ENCODE results near the gene CACUL1. TPM values are rescaled to one million over a fixed set of nuclear protein-coding genes. Genes with fewer than 3 reads are reported as not detected.
"Not testable (repeated sequence)": the region's sequence is repeated elsewhere in the genome, so short reads cannot be mapped to it uniquely, and the experiment has no call there.

CACUL1 gene
- total RNA-seq, 1 donor from 2014 or later, result 34.0 TPM

DNA sequence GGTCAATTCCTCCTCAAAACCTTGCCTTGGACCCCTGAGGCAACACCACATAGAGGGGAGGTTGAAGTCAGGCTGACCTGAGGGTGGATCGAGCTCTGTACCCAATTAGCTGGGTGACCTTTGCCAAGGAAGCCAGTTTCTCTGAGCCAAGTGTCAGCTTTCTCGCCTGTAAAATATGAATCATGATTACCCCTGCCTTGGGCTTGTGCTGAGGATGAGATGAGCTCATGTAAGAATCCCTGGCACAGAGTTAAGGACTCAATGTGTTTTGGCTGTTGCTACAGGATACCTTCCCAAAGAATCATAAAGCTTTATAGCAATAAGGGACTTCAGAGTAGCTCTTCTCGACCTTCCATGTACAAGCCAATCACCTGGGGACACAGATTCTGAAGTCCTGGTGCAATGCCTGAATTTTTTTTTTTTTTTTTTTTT lies 43.5 kb upstream of the CACUL1 start:
- Mint-ChIP-seq H3K36me3 (ENCODE audit: unreplicated experiment) (no peaks in the 10 kb centered on the region), H3K9me3 (ENCODE audit: unreplicated experiment) (no peaks in the 10 kb centered on the region), H3K4me1 (ENCODE audit: unreplicated experiment) (no peaks in the 10 kb centered on the region), H3K27ac (ENCODE audit: unreplicated experiment) (peak overlapping the region; percentile 17), H3K4me3 (ENCODE audit: unreplicated experiment) (no peak overlapping the region), H3K27me3 (ENCODE audit: unreplicated experiment) (peaks cover 8% of the 10 kb centered on the region)
- TF ChIP-seq, protein P1, sequence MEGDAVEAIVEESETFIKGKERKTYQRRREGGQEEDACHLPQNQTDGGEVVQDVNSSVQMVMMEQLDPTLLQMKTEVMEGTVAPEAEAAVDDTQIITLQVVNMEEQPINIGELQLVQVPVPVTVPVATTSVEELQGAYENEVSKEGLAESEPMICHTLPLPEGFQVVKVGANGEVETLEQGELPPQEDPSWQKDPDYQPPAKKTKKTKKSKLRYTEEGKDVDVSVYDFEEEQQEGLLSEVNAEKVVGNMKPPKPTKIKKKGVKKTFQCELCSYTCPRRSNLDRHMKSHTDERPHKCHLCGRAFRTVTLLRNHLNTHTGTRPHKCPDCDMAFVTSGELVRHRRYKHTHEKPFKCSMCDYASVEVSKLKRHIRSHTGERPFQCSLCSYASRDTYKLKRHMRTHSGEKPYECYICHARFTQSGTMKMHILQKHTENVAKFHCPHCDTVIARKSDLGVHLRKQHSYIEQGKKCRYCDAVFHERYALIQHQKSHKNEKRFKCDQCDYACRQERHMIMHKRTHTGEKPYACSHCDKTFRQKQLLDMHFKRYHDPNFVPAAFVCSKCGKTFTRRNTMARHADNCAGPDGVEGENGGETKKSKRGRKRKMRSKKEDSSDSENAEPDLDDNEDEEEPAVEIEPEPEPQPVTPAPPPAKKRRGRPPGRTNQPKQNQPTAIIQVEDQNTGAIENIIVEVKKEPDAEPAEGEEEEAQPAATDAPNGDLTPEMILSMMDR (IDR thresholded peaks at IDR 0.05), result no peak
- DNase-seq (ENCODE audit: extremely low spot score, unreplicated experiment), result no peak

DNA sequence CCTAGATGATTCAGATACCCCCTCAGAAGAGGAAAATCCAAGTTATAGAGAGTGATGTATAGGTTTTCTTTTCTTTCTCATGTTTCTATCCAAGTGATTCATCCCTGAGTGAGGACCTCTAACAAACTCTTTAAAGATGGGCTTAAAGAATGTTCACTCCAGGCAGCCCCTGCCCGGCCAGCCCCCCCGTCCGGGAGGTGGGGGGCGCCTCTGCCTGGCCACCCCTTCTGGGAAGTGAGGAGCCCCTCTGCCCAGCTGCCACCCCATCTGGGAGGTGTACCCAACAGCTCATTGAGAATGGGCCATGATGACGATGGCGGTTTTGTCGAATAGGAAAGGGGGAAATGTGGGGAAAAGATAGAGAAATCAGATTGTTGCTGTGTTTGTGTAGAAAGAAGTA lies 40.2 kb upstream of the CACUL1 start:
- H3K36me3 Mint-ChIP-seq (ENCODE audit: unreplicated experiment); H3K4me1 Mint-ChIP-seq (ENCODE audit: unreplicated experiment); DNase-seq (ENCODE audit: extremely low spot score, unreplicated experiment); H3K4me3 Mint-ChIP-seq (ENCODE audit: unreplicated experiment); H3K9me3 Mint-ChIP-seq (ENCODE audit: unreplicated experiment); H3K27me3 Mint-ChIP-seq (ENCODE audit: unreplicated experiment); H3K27ac Mint-ChIP-seq (ENCODE audit: unreplicated experiment): not testable (repeated sequence)

DNA sequence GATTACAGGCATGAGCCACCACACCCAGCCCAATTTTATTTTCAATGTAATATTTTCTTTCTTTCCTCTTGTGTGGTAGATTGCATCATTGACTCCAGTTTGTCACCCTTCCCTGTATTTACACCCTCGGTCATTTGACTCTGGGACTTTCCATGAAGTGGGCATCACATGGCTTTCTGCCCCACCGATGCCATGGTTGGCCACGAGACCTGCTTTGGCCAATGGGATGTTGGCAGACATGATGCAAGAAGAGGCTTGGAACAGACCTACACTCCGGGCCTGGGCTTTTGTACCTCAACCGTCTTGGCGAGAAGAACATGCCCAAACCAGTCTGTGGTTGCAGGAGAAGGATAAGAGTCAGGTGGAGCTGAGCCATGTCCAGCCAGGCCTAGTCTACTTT lies 38.8 kb upstream of the CACUL1 start:
- DNase-seq (ENCODE audit: extremely low spot score, unreplicated experiment), result no peak

DNA sequence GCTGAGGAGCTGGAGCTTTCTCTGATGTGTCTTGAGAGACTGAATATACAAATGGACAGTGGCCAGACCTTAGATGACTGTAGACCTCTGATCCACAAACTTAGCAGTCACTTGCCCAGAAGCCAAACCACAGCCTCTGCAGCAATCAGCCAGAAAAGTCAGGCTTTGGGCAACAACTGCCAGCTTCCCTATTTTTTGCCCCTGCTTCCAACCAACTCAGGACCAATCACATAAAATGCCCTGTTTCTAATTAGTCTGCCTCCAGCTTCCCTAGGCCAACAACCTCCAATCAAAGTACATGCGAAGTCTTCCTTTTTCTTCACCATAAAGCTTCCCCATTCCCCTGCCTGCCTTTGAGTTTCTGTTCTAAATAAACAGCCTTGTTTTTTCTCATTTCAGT lies 37.8 kb upstream of the CACUL1 start:
- Mint-ChIP-seq H3K4me1 (ENCODE audit: unreplicated experiment) (no peaks in the 10 kb centered on the region), H3K36me3 (ENCODE audit: unreplicated experiment) (no peaks in the 10 kb centered on the region), H3K4me3 (ENCODE audit: unreplicated experiment) (no peak overlapping the region), H3K27me3 (ENCODE audit: unreplicated experiment) (peaks cover 11% of the 10 kb centered on the region), H3K27ac (ENCODE audit: unreplicated experiment) (no peak overlapping the region), H3K9me3 (ENCODE audit: unreplicated experiment) (no peaks in the 10 kb centered on the region)
- TF ChIP-seq, protein P1 (IDR thresholded peaks at IDR 0.05), result no peak
- DNase-seq (ENCODE audit: extremely low spot score, unreplicated experiment), result no peak

More for the DNA sequence above, 38.8 kb upstream of the CACUL1 start:
- H3K4me1 Mint-ChIP-seq (ENCODE audit: unreplicated experiment), result no peaks in the 10 kb centered on the region
- H3K4me3 Mint-ChIP-seq (ENCODE audit: unreplicated experiment), result no peak overlapping the region
- peaks cover 6% of the 10 kb centered on the region for H3K27me3 Mint-ChIP-seq (ENCODE audit: unreplicated experiment)
- H3K9me3 Mint-ChIP-seq (ENCODE audit: unreplicated experiment), result no peaks in the 10 kb centered on the region
- TF ChIP-seq, protein P1 (IDR thresholded peaks at IDR 0.05), result no peak
- H3K36me3 Mint-ChIP-seq (ENCODE audit: unreplicated experiment), result no peaks in the 10 kb centered on the region
- no peak overlapping the region for H3K27ac Mint-ChIP-seq (ENCODE audit: unreplicated experiment)

DNA sequence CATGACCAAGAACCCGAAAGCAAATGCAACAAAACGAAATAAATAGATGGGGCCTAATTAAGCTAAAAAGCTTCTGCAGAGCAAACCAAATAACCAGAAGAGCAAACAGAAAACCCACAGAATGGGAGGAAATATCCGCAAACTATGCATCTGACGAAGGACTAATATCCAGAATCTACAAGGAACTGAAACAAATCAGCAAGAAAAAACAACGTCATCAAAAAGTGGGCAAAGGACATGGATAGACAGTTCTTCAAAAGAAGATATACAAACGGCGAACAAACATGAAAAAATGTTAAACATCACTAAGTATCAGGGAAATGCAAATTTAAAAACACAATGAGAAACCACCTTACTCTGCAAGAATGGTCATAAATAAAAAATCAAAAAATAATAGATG lies 35.3 kb upstream of the CACUL1 start:
- no peak overlapping the region for H3K4me3 Mint-ChIP-seq (ENCODE audit: unreplicated experiment)
- TF ChIP-seq, protein P1 (IDR thresholded peaks at IDR 0.05), result no peak
- no peaks in the 10 kb centered on the region for H3K4me1 Mint-ChIP-seq (ENCODE audit: unreplicated experiment)
- DNase-seq (ENCODE audit: extremely low spot score, unreplicated experiment), result no peak
- no peaks in the 10 kb centered on the region for H3K36me3 Mint-ChIP-seq (ENCODE audit: unreplicated experiment)
- no peak overlapping the region for H3K27ac Mint-ChIP-seq (ENCODE audit: unreplicated experiment)
- peaks cover 11% of the 10 kb centered on the region for H3K27me3 Mint-ChIP-seq (ENCODE audit: unreplicated experiment)
- no peaks in the 10 kb centered on the region for H3K9me3 Mint-ChIP-seq (ENCODE audit: unreplicated experiment)

DNA sequence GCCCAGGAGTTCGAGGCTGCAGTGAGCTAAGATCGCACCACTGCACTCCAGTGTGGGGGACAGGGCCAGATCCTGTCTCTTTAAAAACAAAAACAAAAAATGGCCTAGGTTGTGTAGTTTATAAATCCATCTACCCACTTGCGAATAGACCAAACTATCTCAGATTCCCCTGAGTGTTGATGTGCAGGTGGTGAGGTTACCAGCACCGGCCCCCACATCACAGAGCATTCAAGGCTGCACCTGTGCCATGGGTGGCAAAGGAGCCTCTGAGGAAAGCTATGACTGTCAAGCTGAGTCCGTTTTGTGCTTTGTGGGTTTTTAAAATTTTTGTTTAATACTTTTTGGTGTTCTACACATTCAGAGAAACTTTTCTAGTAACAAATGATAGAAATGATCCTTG lies 30.8 kb upstream of the CACUL1 start:
- no peak overlapping the region for H3K4me3 Mint-ChIP-seq (ENCODE audit: unreplicated experiment)
- H3K4me1 Mint-ChIP-seq (ENCODE audit: unreplicated experiment), result no peaks in the 10 kb centered on the region
- H3K27ac Mint-ChIP-seq (ENCODE audit: unreplicated experiment), result no peak overlapping the region
- no peaks in the 10 kb centered on the region for H3K9me3 Mint-ChIP-seq (ENCODE audit: unreplicated experiment)
- no peak for DNase-seq (ENCODE audit: extremely low spot score, unreplicated experiment)
- H3K36me3 Mint-ChIP-seq (ENCODE audit: unreplicated experiment), result no peaks in the 10 kb centered on the region
- H3K27me3 Mint-ChIP-seq (ENCODE audit: unreplicated experiment), result peaks cover 11% of the 10 kb centered on the region
- TF ChIP-seq, protein P1 (IDR thresholded peaks at IDR 0.05), result no peak
